Right atrium auricular region (tissue), 2 donors: ENCODE measurements around the gene SFT2D1. TPM values are rescaled to one million over a fixed set of nuclear protein-coding genes. Genes with fewer than 3 reads are reported as not detected.
"Not testable (repeated sequence)": the region's sequence is repeated elsewhere in the genome, so short reads cannot be mapped to it uniquely, and the experiment has no call there.

Source experiments
- DNase-seq: peaks from one replicate; pipeline ENCODE4 v3.0.0-alpha.2; 2019; ENCODE audit warnings: low spot score
- H3K27ac ChIP-seq, 2 donors: fragments of 200-600 bp; sonication (generic); 1 replicate in 1 of 2; 2 replicates in 1 of 2; pipeline ENCODE4 v1.5.1; 2016 to 2019
- H3K27me3 ChIP-seq, 2 donors: fragments of 200-600 bp; sonication (generic); one replicate each; pipeline versions ENCODE4 v1.5.1 to v1.6.0; 2017 to 2019
- H3K36me3 ChIP-seq: fragments of 200-600 bp; sonication (generic); one replicate; pipeline ENCODE4 v1.5.1; 2016
- H3K4me1 ChIP-seq, 2 donors: fragments of 200-600 bp; sonication (generic); one replicate each; pipeline versions ENCODE4 v1.5.1 to v1.6.0; 2017 to 2019
- H3K4me3 ChIP-seq, 2 donors: fragments of 200-600 bp; sonication (generic); 1 replicate in 1 of 2; 2 replicates in 1 of 2; pipeline ENCODE4 v1.5.1; 2017 to 2019; ENCODE audit warnings: mild to moderate bottlenecking in 1 of 2, moderate library complexity in 1 of 2
- H3K9me3 ChIP-seq, 2 donors: fragments of 200-600 bp; sonication (generic); one replicate each; pipeline ENCODE4 v1.5.1; 2019
- total RNA-seq, 2 donors: library from RNA; depleted of rRNA; stranded (reverse); fragments of >200 nt; gene quantifications; one replicate each; pipeline ENCODE4 v1.1.0, GENCODE V29; 2016
- TF ChIP-seq, protein P1 (sequence below), 2 donors: fragments of 200-600 bp; sonication (generic); IDR thresholded peaks; one replicate each; pipeline ENCODE4 v1.5.1; 2019; ENCODE audit warnings: antibody characterized with exemption in 2 of 2

Gene SFT2D1
- total RNA-seq, 2 donors from 2014 or later: 29.4 TPM

DNA sequence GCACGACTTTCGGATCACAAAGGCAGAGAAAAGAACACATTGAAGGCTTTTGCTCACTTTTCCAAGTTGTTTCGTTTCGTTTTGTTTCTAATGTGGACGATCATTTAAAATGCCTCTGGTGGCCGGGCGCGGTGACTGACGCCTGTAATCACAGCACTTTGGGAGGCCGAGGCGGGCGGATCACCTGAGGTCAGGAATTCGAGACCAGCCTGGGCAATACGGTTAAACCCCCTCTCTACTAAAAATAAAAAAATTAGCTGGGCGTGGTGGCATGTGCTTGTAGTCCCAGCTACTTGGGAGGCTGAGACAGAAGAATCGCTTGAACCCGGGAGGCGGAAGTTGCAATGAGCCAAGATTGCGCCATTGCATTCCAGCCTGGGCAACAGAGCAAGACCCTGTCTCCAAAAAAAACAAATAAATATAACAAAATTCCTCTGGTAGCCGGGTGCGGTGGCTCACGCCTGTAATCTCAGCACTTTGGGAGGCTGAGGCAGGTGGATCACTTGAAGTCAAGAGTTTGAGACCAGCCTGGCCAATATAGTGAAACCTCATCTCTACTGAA, 41.5 kb upstream of the SFT2D1 start:
- peaks cover 0 to 22% of the 10 kb centered on the region in 2 donors for H3K4me1 ChIP-seq
- H3K27me3 ChIP-seq, H3K36me3 ChIP-seq, H3K9me3 ChIP-seq: not testable (repeated sequence)
- H3K27ac ChIP-seq: peak overlapping the region; percentile 96 to 99
- TF ChIP-seq, protein P1, sequence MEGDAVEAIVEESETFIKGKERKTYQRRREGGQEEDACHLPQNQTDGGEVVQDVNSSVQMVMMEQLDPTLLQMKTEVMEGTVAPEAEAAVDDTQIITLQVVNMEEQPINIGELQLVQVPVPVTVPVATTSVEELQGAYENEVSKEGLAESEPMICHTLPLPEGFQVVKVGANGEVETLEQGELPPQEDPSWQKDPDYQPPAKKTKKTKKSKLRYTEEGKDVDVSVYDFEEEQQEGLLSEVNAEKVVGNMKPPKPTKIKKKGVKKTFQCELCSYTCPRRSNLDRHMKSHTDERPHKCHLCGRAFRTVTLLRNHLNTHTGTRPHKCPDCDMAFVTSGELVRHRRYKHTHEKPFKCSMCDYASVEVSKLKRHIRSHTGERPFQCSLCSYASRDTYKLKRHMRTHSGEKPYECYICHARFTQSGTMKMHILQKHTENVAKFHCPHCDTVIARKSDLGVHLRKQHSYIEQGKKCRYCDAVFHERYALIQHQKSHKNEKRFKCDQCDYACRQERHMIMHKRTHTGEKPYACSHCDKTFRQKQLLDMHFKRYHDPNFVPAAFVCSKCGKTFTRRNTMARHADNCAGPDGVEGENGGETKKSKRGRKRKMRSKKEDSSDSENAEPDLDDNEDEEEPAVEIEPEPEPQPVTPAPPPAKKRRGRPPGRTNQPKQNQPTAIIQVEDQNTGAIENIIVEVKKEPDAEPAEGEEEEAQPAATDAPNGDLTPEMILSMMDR (IDR thresholded peaks at IDR 0.05): peak in 1 of 2 donors; percentile 32
- H3K4me3 ChIP-seq: peak overlapping the region; percentile 87 to 98
- peak; percentile 64 for DNase-seq

DNA sequence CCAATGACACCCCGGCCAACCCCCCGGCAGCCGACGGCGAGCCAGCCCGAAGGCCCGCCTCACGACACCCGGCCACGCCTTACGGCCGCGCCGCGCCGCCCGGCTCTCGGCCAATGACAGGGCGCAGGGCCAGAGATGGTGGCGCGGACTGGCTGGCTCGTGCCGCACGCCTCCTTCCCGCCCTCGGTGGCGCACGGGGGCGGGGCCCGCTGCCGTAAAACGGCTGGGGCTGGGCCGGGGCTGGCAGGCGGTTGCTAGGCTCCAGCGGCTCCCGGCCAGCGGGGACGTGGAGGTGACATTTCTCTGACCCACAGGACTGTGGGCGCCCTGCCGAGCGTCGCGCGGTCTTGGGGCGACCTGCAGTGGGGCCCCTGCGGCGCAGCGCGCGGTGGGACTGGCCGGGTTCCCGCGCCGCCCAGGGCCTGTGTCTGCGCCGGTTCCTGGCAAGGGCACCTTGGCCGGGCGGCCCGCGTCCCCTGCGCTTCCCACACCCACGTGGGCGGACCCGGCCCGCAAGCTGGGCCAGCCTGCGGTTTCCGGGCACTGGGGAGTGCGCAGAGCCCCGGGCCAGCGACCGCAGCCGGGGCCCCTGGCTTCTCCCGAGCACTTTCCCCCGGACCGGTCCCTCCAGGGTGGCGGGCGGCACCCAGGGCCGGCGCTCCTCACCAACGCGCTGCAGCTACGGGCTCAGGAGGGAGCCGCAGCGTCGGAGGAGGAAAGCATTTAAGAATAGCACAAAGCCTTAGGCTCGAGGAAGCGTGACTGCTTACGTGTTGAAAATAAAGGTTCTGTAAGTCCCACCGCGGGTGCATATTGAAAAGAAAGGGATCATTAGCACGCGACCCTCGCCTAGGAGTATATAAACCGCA, 40.8 kb upstream of the SFT2D1 start, which contains the start of gene MPC1:
TSS of gene MPC1 (minus strand) at position 8 of the 869 bp plus-strand sequence. CDS start 64 bp downstream, outside the sequence.
- Histone ChIP-seq H3K4me1 (peaks cover 0 to 23% of the 10 kb centered on the region in 2 donors), H3K27ac (peak within 1 kb of the TSS; percentile 96 to 99), H3K27me3 (no peaks in the 10 kb centered on the region), H3K4me3 (peak within 1 kb of the TSS; percentile 87 to 98), H3K9me3 (no peaks in the 10 kb centered on the region), H3K36me3 (no peaks in the 10 kb centered on the region)
- TF ChIP-seq, protein P1 (IDR thresholded peaks at IDR 0.05): peak in 1 of 2 donors; percentile 10
- peak; percentile 96 for DNase-seq

DNA sequence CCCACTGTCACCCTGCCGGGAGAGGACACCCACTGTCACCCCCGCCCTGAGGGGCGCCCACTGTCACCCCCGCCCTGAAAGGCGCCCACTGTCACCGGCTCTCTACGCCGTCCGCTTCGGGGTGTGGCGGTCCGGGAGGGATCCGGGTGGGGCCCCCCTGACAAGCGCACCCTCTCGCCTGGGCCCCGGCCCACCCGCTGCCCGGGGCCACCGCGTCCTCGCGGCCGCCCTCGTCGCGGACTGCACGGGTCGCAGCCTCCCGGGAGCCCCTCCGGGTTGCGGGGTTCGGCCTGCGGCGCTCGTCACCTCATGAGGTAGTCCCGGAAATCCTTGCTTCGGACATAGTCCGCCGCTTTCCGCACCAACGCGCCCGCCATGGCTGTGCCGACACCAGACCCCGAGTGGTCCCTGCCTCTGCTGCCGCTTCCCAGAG, 40.2 kb upstream of the SFT2D1 start:
- H3K4me1 ChIP-seq: peaks cover 0 to 29% of the 10 kb centered on the region in 2 donors
- no peaks in the 10 kb centered on the region for H3K9me3 ChIP-seq
- TF ChIP-seq, protein P1 (IDR thresholded peaks at IDR 0.05): no peak
- no peaks in the 10 kb centered on the region for H3K36me3 ChIP-seq
- H3K4me3 ChIP-seq: peak overlapping the region; percentile 87 to 98
- H3K27me3 ChIP-seq: no peaks in the 10 kb centered on the region
- H3K27ac ChIP-seq: peak overlapping the region; percentile 96 to 99
- DNase-seq: no peak

DNA sequence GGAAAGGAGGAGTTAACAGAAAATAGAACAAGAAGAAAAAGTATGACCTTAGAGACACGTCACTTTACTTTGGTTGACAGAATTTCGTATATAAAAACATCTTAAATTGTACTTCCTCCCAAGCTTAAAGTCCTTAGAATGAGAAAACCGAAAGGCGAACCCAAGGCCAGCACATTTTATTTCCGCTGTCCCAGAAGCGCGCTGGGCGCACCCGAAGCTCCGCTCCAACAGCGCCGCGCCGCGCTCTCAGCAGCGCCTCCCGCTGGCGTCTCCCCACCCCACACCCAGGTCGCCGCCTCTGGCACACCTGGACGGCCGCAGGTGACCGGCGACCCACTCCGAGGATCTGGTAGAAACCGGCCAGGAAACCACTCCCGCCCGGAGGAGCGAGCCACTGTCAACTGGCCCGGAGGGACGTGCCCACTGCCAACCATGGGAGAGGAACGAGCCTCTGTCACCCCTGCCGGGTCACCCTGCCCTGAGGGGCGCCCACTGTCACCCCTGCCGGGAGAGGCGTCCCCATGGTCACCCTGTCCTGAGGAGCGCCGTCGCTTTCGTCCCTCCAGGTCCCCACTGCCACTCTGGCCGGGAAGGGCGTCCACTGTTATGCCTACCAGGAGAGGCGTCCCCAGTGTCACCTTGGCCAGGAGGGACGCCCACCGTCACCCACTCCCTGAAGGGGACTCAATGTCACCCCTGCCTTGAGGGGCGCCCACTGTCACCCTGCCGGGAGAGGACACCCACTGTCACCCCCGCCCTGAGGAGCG, 39.6 kb upstream of the SFT2D1 start:
- H3K27ac ChIP-seq: peak overlapping the region; percentile 96 to 99
- no peaks in the 10 kb centered on the region for H3K9me3 ChIP-seq
- H3K4me1 ChIP-seq: peaks cover 0 to 30% of the 10 kb centered on the region in 2 donors
- no peaks in the 10 kb centered on the region for H3K27me3 ChIP-seq
- H3K4me3 ChIP-seq: peak overlapping the region; percentile 87 to 98
- H3K36me3 ChIP-seq: no peaks in the 10 kb centered on the region
- DNase-seq: peak; percentile 76
- TF ChIP-seq, protein P1 (IDR thresholded peaks at IDR 0.05): peak; percentile 65 to 92

DNA sequence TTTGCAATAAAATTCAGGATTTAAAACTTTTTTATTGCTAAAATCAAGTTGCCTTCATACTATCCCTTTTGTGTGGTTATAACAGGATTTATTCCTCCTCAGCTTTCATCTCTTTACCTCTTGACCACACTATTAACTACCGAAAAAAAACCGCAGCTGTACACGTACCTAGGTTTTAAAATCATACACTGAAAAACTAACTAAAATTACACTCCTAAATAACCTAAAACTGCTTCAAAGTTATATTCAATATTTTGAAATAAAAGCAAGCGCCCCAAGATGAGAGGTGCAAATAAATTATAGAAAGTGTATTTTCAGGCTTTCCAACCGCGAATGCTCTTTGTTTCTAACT, 39.0 kb upstream of the SFT2D1 start:
- H3K27ac ChIP-seq: peak overlapping the region; percentile 96 to 99
- peak overlapping the region; percentile 87 to 98 for H3K4me3 ChIP-seq
- no peaks in the 10 kb centered on the region for H3K36me3 ChIP-seq
- H3K27me3 ChIP-seq: no peaks in the 10 kb centered on the region
- TF ChIP-seq, protein P1 (IDR thresholded peaks at IDR 0.05): no peak
- no peaks in the 10 kb centered on the region for H3K9me3 ChIP-seq
- DNase-seq: no peak
- H3K4me1 ChIP-seq: peaks cover 0 to 30% of the 10 kb centered on the region in 2 donors
